Hippocampal formation (tissue), 2 donors: ENCODE results near the gene CLEC10A.
"Not testable (repeated sequence)": the region's sequence is repeated elsewhere in the genome, so short reads cannot be mapped to it uniquely, and the experiment has no call there.

Experiments
- DNase-seq, 2 donors: peaks; one replicate each; lab custom pipeline; 2025; lab: John Stamatoyannopoulos, UW

CLEC10A gene

DNA sequence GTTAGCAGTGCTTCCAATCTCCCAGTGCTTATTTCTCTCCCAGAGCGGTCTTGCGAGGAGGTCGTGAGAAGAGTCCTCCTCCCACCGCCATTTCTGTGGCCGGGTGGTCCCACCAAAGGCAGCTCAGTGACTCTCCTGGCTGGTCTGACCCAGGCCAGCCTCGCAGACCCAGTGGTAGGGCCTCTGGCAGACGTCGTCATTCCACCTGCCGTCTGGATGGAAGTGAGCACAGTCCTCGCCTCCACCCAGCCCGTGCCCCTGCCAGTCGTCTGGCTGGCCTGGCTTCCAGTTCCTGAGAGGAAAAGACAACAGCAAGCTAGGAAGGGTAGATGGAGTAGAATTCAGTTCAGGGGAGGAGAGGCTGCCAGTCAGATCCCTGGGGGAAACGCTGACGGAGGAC lies 5.1 kb downstream of the CLEC10A start:
- DNase-seq, result no peak

- DNase-seq, result no peak
Measured at GRCh38 chr17:7072406-7072805, 7.6 kb downstream of the CLEC10A start.

DNA sequence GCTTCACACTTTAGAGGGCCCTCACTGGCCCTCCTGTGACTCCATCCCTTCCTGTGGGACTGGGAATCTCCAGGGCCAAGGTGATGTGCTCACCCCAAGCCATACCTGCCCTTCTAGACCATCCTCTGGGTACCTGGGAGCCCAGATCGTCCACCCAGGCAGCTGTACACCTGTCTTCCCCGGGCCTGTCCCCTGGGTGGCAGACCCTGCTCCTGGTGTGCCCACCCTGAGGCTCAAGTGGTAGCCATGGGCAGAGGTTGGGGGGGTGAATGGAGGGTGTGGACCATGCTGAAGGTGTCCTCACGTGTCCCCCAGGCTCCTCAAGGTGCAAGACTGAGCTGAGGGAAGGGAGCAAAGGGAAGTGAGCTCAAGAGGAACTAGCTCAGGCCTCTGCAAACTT lies 9.3 kb downstream of the CLEC10A start:
- DNase-seq, result no peak

GRCh38 chr17:7068268-7068667 lies 11.8 kb downstream of the CLEC10A start:
- DNase-seq, result no peak

DNA sequence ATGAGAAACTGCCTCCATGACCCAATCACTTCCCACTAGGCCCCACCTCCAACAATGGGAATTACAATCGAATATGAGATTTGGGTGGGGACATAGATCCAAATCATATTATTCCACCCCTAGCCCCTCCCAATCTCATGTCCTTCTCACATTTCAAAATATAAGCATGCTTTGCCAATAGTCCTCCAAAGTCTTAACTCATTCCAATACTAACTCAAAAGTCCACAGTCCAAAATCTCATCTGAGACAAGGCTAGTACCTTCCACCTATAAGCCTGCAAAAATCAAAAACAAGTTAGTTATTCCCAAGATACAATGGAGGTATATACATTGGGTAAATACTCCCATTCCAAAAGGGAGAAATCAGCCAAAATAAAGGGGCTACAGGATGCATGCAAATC lies 12.9 kb downstream of the CLEC10A start:
- DNase-seq, result no peak

DNA sequence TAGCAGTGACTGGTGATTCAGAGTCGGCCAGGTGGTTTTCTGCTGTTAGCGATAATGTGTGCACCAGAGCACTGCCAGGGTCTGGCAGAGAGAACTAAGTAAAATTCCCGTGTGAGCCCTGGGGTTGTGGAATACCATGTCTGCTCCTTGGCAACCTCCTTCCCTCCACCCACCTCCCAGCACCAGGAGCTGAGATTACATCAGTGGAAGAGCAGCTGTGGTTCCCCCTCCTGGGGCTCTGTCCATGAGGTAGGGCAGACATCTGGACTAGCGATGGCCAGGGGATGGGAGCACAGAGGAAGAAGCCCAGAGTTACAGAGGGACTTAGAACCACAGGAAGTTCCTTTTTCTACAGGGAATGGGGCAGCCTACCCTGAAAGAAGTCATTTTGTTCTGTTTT lies 15.8 kb downstream of the CLEC10A start:
- DNase-seq, result no peak

- no peak for DNase-seq
Measured at GRCh38 chr17:7063518-7064094, 16.4 kb downstream of the CLEC10A start.

DNA sequence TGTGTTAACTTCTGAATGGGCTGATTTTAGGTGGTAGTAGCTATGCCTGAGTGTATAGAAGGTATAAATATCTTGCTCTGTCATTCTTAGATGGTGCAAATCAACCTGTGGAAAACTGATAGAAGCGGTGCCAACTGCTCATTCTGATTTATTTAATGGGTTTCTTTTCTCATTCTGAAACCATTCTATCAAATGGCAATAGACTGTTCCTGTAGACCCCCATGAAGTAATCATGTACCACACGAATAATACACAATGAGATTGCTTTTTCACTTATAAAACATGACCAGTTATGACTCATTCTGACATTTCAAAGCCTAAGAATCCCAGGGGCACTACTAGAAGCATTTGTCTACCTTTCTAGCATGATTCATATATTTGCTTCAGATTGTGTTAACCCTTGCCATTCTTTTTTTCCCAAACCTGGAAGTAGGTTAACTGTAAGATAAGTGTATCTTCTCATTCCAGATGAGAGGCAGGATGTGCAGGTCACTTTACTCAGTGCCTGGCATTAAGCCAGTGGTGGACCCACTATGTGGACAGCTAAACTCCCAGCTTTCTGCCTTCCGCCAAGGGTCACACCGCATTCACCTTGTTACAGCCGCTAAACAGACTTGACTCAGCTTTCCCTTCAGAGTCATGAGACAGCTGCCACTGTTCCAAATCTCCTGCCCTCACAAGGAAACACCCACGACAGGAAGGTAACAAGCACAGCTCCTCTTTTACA lies 19.7 kb downstream of the CLEC10A start:
- DNase-seq, result no peak

DNA sequence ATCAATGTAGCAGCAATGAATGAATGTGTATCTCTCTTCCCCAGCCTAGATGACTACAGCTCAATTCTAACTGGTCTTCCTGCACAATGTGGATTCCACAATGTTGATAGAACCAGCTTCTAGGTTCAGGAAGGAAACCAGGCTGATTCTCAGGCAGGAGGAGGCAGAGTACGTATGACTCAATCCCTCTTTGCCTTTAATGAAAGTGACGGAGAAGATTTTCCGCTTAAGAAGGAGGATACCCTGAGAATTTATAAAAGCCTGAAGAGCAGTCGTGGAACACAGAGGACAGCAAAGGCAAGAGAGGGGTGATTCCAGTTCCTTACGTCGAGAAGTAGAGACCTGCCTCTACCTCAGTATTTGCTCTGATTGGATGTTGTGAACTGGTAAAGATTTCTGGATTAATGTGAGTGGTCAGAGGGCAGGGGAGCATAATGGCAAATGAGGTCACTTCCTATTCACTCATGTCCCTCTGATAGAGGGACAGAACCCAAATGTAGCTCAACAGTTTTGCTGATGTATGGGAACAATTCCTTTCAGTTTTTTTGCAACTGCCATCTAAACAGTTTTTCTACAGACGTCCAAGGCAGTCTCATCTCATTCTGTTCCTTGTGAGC lies 21.1 kb downstream of the CLEC10A start:
- no peak for DNase-seq

DNA sequence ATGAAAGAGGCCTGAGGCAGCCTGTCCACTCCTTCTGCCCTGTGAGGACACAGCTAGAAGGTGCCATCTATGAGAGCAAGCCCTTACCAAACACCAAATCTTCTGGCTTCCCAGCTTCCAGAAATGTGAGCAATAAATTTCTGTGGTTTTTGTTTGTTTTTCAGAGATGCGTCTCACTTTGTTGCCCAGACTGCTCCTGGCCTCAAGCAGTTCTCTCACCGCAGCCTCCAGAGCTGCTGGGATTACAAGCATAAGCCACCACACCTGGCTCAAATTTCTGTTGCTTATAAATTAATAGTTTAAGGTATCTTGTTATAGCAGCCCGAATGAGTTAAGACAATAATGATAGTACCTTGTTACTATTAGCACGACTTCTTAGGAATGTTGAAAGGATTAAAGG lies 23.7 kb downstream of the CLEC10A start:
- DNase-seq, result no peak

DNA sequence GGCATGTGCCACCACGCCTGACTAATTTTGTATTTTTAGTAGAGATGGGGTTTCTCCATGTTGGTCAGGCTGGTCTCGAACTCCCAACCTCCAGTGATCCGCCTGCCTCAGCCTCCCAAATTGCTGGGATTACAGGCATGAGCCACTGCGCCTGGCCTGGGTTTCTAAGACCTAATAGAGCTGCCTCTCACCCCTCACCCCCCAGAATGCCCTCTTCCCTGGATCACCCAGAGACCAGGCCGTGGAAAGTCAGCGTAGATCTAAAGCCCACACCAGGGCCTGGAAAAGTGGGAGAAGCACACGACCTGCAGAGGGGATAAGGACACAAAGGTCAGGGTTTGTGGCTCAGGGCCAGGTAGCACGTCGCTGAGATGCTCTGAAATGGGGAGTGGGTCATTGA lies 29.5 kb downstream of the CLEC10A start:
- not testable (repeated sequence) for DNase-seq

DNA sequence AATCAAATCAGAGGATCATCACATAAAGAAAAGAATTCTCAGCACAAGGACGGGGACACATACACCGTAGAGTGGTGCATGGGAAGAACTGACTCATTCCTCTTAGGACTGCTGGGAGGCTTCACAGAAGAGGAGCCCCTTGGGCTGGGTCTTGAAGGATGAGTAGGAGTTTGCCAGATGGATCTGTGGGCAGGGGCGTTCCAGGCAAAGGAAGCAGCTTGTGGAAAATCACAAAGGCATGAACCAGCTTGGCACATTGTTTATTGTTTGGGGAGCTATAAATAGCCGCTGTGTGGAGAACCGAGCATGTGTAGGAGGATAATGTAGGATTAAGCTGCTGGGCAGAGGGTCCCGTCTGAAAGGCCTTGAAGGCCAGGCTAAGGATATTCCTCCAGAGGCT lies 31.1 kb downstream of the CLEC10A start:
- no peak for DNase-seq

DNA sequence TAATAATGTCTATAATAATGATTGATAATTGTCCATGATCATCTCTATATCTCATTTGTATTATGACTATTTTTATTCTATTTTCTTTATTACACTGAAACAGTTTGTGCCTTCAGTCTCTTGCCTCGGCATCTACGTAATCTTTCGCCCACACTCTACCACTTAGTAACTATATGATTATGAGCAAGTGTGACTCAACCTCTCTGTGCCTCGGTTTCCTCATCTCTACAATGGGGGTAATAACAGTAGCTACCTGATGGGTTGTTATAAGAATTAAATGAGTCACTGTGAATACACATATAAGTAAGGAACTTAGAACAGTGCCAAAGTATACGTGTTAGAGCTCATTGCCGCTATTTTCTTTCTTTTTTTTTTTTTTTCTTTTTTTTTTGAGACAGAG lies 32.5 kb downstream of the CLEC10A start:
- no peak for DNase-seq

DNA sequence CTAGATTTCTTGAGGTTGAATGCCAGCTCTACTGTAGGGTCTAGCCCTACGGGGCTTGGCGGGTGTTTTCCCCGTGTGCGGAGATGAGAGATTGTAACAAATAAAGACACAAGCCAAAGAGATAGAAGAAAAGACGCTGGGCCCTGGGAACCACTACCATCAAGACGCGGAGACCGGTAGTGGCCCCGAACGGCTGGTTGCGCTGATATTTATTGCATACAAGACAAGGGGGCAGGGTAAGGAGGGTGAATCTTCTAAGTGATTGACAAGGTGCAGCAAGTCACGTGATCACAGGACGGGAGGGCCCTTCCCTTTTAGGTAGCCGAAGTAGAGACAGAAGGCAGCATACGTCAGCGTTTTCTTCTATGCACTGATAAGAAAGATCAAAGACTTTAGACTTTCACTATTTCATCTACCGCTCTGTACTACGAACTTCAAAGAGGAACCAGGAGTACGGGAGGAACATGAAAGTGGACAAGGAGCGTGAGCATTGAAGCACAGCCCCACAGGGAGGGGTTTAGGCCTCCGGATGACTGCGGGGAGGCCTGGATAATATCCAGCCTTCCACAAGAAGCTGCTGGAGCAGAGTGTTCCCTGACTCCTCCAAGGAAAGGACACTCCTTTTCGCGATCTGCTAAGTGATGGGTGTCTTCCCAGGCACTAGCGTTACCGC lies 33.2 kb downstream of the CLEC10A start:
- not testable (repeated sequence) for DNase-seq

DNA sequence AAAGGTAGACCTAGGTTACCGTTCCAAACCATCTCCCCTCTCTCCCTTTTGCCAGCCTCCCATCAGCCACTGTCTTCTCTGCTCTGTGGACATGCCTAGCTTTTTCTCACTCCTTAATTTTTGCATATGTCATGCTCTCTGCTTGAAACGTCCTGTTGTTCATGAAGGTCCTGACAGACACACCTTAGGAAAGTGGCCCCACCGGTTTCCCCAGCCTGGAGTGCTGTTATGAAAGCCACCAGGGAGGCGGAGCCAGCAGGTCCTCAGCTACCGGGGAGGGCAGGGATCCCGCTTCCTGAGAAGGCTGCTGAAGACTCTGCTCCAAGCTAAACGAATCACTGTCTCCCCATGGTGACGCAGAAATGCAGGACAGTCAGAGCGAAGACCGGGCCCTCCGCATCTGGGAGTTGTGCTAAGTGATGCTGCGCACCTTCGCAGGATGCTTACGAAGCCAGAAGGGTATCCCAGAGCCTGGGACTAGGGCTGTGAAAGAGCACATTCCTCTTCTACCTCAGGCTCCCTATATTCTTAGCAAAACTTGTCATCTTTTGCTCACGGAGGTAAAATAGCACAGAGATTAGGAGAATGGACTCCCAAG lies 33.8 kb downstream of the CLEC10A start:
- DNase-seq, result peak in 1 of 2 donors; percentile 28

DNA sequence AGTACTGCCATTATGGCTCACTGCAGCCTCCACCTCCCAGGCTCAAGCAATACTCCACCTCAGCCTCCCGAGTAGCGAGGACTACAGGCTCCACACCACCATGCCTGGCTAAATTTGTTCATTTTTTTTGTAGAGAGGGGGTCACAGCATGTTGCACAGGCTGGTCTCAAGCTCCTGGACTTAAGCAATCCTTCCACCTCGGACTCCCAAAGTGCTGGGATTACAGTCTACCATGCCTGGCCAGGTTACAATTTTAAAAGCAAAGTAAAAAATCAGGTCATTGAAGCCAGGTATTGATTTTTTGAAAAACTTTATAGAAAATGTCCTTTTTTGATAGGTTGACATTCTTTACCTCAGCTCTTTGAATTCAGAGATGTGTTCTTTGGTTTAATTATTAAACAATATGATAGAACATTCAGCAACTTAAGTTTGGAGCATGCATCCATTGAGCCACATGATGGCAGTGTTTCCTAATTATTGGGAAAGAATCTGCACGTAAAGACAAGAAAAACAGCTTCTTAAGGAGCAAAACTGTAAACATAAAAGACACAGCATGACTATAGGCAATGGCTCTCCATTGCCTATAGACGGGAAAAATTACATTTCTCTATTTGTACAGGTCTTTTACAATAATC lies 34.4 kb downstream of the CLEC10A start:
- DNase-seq, result peak in 1 of 2 donors; percentile 78

DNA sequence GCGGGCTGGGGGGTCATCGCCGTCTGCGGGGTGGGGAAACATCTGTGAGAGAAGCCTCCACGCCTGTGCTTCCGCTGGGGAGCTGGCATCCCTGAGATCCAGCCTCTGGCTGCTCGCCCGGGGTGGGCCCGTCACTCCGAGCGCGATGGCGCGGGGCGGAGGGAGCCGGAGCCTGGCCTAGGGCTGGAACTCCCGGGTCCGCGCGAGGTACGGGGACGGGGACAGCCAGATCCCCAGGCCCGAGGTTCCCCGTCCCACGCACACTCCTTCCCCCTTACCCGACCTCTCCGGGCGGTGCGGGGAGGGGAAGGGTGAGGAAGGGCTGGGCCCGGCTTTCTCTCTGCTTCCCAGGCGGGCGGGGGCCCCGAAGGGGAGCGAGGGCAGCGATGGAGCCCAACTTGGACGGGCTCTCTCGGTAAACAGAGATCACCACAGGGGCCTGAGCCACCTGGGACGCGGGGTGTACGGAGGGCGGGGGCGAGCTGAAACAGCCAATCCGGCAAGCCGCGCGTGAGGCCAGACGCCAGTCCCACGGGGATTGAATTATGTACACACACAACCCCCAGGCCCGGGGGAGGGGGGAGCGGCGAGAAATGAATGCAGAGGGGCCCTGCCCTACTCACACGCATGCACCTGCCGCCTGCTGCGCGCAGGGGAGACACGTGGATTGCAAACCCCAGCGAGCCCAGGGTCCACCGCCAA lies 36.4 kb downstream of the CLEC10A start, which contains the start of gene SLC16A11:
Gene SLC16A11, minus strand, starts transcription at position 596 of the 702 bp plus-strand sequence. Its CDS starts 579 bp downstream, at position 17.
- no peak for DNase-seq

DNA sequence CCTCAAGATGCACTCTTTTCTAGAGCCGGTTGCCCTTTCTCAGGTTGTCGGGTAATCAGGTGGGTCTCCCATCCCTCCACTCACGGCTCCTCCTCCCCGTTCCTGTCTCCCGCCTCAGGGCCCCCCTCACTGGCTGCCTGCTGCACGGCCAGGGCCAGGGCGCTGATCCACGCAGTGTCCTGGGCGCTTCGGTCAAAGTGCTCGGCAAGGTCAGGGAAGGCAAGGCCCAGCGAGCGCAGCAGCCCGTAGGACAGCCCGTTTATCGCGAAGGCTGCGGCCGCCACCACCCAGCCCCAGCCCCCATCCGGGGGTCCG lies 36.9 kb downstream of the CLEC10A start:
- DNase-seq, result no peak

DNA sequence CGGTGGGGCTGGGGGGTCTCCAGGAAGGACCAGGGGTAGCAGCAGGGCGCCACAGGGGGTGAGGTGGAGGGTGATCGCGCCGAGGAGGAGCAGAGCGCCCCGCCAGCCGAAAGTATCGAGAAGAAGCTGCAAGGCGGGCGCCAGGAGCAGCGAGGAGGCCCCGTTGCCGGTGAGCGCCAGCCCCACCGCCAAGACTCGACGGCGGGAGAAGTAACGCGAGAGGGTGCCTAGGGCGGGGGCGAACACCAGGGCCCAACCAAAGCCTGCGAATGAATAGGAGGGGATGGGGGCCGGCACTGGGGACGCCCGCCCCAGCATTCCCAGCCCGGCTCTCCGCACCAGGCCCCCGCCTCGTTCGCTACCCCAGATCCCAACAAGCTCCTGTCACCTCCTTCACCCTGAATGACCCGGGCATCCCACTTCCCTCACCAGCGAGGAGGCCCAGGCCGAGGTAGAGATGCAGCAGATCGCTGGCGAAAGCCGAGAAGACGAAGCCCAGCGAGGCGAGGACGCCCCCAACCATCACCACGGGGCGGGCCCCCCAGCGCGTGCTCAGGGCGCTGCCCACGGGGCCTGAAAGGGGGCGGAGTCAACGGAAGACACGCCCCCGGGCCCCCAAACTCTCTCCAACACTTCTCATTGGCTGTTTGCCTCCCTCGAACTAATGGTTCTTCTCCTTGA lies 37.4 kb downstream of the CLEC10A start:
- no peak for DNase-seq

GRCh38 chr17:7041607-7042500 lies 38.2 kb downstream of the CLEC10A start:
- DNase-seq, result no peak
